Neutrophil (primary cell): Measurements from ENCODE around the gene USP16.
A peak's percentile ranks its signal among the peaks of the same experiment; 100 is the strongest.

ENCODE experiments used
- H3K27ac ChIP-seq: fragments of 200-600 bp; sonication (generic); 2 replicates; pipeline ENCODE4 v1.5.1; 2016; ENCODE audit warnings: mild to moderate bottlenecking, moderate library complexity
- H3K27me3 ChIP-seq: fragments of 200-600 bp; sonication (generic); 2 replicates; pipeline ENCODE4 v1.6.0; 2016; ENCODE audit warnings: mild to moderate bottlenecking
- H3K36me3 ChIP-seq: fragments of 200-600 bp; sonication (generic); 2 replicates; pipeline ENCODE4 v1.5.1; 2017
- H3K4me1 ChIP-seq, 2 experiments: fragments of 200-600 bp in 1 of 2; sonication (generic) in 1 of 2; 1 replicate in 1 of 2; 2 replicates in 1 of 2; pipeline versions ENCODE4 v1.5.1 to v1.6.1; 2013 to 2016; ENCODE audit warnings: low read depth in 1 of 2, low read length in 1 of 2, mild to moderate bottlenecking in 1 of 2, moderate library complexity in 1 of 2; ENCODE audit not compliant: control insufficient read depth in 1 of 2, insufficient read depth in 1 of 2
- H3K4me3 ChIP-seq, 2 experiments: fragments of 200-600 bp in 1 of 2; sonication (generic) in 1 of 2; 1 replicate in 1 of 2; 2 replicates in 1 of 2; pipeline ENCODE4 v1.5.1; 2013 to 2016; ENCODE audit warnings: low read depth in 1 of 2, low read length in 1 of 2, mild to moderate bottlenecking in 1 of 2, moderate library complexity in 1 of 2
- H3K9me3 ChIP-seq: fragments of 200-600 bp; sonication (generic); 2 replicates; pipeline ENCODE4 v1.5.1; 2016
- TF ChIP-seq, protein P1 (sequence below): fragments of 200-600 bp; sonication (generic); IDR thresholded peaks from 2 replicates; pipeline ENCODE4 v1.5.1; 2016; ENCODE audit warnings: antibody characterized with exemption

Gene USP16

GRCh38 chr21:29022166-29022565 lies 2.3 kb upstream of the USP16 start:
- Histone ChIP-seq H3K4me3 (no peak overlapping the region), H3K4me1 (peaks cover 19 to 32% of the 10 kb centered on the region in 2 experiments), H3K27ac (no peak overlapping the region), H3K27me3 (no peaks in the 10 kb centered on the region), H3K36me3 (no peaks in the 10 kb centered on the region), H3K9me3 (no peaks in the 10 kb centered on the region)
- TF ChIP-seq, protein P1, sequence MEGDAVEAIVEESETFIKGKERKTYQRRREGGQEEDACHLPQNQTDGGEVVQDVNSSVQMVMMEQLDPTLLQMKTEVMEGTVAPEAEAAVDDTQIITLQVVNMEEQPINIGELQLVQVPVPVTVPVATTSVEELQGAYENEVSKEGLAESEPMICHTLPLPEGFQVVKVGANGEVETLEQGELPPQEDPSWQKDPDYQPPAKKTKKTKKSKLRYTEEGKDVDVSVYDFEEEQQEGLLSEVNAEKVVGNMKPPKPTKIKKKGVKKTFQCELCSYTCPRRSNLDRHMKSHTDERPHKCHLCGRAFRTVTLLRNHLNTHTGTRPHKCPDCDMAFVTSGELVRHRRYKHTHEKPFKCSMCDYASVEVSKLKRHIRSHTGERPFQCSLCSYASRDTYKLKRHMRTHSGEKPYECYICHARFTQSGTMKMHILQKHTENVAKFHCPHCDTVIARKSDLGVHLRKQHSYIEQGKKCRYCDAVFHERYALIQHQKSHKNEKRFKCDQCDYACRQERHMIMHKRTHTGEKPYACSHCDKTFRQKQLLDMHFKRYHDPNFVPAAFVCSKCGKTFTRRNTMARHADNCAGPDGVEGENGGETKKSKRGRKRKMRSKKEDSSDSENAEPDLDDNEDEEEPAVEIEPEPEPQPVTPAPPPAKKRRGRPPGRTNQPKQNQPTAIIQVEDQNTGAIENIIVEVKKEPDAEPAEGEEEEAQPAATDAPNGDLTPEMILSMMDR, result no peak

GRCh38 chr21:29025328-29025713 lies 853 bp downstream of the USP16 start:
- H3K36me3 ChIP-seq, result peaks cover 18% of the 10 kb centered on the region
- H3K9me3 ChIP-seq, result no peaks in the 10 kb centered on the region
- H3K27me3 ChIP-seq, result no peaks in the 10 kb centered on the region
- peaks cover 14 to 21% of the 10 kb centered on the region in 2 experiments for H3K4me1 ChIP-seq
- TF ChIP-seq, protein P1, result no peak
- H3K4me3 ChIP-seq, result peak overlapping the region; percentile 78 to 87
- H3K27ac ChIP-seq, result peak overlapping the region; percentile 97

DNA sequence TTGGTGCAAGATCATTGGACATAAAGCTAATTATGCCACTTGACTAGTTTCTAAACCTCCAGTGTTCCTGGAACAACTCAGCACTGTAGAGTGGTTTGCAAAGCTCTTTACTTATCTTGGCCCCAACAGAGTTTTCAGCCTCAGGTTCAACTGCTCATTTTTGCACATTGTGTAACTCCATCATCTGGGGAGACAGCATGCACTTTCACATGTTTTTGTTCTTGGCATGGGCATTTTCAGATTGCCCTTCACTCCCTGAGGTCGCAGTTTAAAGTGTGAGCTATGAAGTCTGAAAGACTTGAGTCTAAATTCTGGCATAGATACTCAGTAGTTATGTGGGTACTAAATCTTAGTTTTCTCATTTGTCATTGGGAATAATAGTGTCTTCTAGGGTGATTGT lies 5.1 kb downstream of the USP16 start:
- Histone ChIP-seq H3K27ac (no peak overlapping the region), H3K4me1 (peaks cover 10 to 14% of the 10 kb centered on the region in 2 experiments), H3K9me3 (no peaks in the 10 kb centered on the region), H3K36me3 (peaks cover 54% of the 10 kb centered on the region), H3K27me3 (no peaks in the 10 kb centered on the region), H3K4me3 (no peak overlapping the region)
- TF ChIP-seq, protein P1, result no peak

GRCh38 chr21:29030909-29031308 lies 6.4 kb downstream of the USP16 start:
- Histone ChIP-seq H3K27me3 (no peaks in the 10 kb centered on the region), H3K4me1 (peaks cover 0 to 3% of the 10 kb centered on the region in 2 experiments), H3K4me3 (no peak overlapping the region), H3K36me3 (peaks cover 67% of the 10 kb centered on the region), H3K27ac (no peak overlapping the region), H3K9me3 (no peaks in the 10 kb centered on the region)
- TF ChIP-seq, protein P1, result no peak

DNA sequence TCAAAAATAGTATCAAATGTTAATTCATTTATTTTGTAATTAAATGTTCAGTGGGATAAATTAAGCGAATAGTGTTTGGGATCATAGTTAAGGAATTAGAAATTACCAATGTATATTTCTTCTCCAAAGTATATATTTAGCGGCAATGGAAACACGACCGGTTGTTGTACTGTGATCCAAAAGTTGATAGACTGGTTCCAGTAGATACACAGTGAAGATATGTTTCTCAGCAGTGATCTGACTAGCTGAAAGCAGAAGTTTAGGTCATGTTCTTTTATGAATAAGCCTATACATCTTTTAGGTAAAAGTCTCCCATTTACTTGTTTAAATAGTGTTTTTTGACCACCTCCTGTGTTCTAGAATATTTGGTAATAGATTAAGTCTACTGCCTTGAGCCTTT lies 8.8 kb downstream of the USP16 start:
- Histone ChIP-seq H3K27me3 (no peaks in the 10 kb centered on the region), H3K9me3 (no peaks in the 10 kb centered on the region), H3K27ac (no peak overlapping the region), H3K36me3 (peaks cover 90% of the 10 kb centered on the region), H3K4me1 (no peaks in the 10 kb centered on the region), H3K4me3 (no peak overlapping the region)
- TF ChIP-seq, protein P1, result no peak

DNA sequence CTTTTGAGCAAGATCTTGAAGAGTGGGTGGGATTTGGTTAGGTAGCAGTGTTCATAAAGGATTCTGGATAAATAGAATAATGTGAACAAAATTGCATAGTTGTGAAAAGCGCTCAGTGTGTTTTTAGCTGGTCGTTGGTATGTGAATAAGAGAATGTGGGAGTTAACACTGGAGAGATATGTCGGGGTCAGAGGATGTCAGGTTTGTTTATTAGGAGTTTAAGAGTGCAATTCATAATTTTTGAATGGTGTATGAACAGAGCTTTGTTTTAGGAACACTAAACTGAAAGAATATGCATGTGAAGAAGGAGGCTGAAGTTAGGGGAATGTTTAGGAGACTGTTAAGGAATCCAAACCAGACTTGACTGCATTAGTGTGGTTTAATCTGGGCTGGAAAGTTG lies 9.4 kb downstream of the USP16 start:
- Histone ChIP-seq H3K36me3 (peaks cover 90% of the 10 kb centered on the region), H3K27ac (no peak overlapping the region), H3K4me3 (no peak overlapping the region), H3K9me3 (no peaks in the 10 kb centered on the region), H3K4me1 (no peaks in the 10 kb centered on the region), H3K27me3 (no peaks in the 10 kb centered on the region)
- TF ChIP-seq, protein P1, result no peak
